Gastrocnemius medialis (tissue), 4 donors: ENCODE results near the gene ZMYM2.

Experiments used
- CTCF ChIP-seq, 5 experiments: fragments of 450-650 bp in 3 of 5; fragments of 200-600 bp in 2 of 5; sonication (generic) in 2 of 5; IDR thresholded peaks in 4 of 5; conservative IDR thresholded peaks in 1 of 5; 1 replicate in 4 of 5; 2 replicates in 1 of 5; pipeline ENCODE4 v1.5.1; 2016 to 2019; ENCODE audit warnings: antibody characterized with exemption in 5 of 5, mild to moderate bottlenecking in 3 of 5, moderate library complexity in 3 of 5
- POLR2A ChIP-seq, 2 donors: fragments of 450-650 bp; IDR thresholded peaks; one replicate each; pipeline ENCODE4 v1.6.1; 2017; ENCODE audit warnings: antibody characterized with exemption in 2 of 2, mild to moderate bottlenecking in 2 of 2, moderate library complexity in 2 of 2

- TF ChIP-seq CTCF (IDR thresholded peaks at IDR 0.05 in 4 of 5, conservative IDR thresholded peaks at IDR 0.05 in 1 of 5): no peak
- TF ChIP-seq POLR2A (IDR thresholded peaks at IDR 0.05): no peak
Observed at GRCh38 chr13:20118268-20119140, 160.0 kb downstream of the ZMYM2 start.
